Endothelial cell of umbilical vein (primary cell): ENCODE measurements around the gene DOP1B. TPM values are rescaled to one million over a fixed set of nuclear protein-coding genes. Genes with fewer than 3 reads are reported as not detected.

Experiments
- BruUV-seq: library from RNA; stranded (reverse); fragments of 400-500 nt; replicated peaks from 2 replicates; lab custom pipeline; 2021; lab: Mats Ljungman, UMichigan
- CTCF ChIA-PET: fragments of 300-600, 350-600 bp; sonication (Branson Sonifier 250); formaldehyde crosslinking; loops from one replicate; lab custom pipeline; 2021; ENCODE audit warnings: antibody characterized with exemption, inconsistent platforms; lab: Charles Lee
- POLR2A ChIA-PET: fragments of 300-600, 350-600 bp; sonication (Branson Sonifier 250); formaldehyde crosslinking; loops from one replicate; lab custom pipeline; 2021; ENCODE audit warnings: antibody characterized with exemption, inconsistent platforms; lab: Charles Lee
- DNase-seq: peaks from one replicate; pipeline ENCODE4 v3.0.0-alpha.2; 2011; ENCODE audit warnings: low read depth, low spot score
- FAIRE-seq: peaks from 2 replicates; lab custom pipeline; 2011; peaks lifted over from hg19 to GRCh38; lab: Jason Lieb, UNC
- H2AFZ ChIP-seq: 2 replicates; pipeline ENCODE4 v1.6.0; 2012; ENCODE audit warnings: low read depth, low read length, control low read depth, inconsistent platforms
- H3K27ac ChIP-seq: 2 replicates; pipeline ENCODE4 v1.5.1; 2011; ENCODE audit warnings: low read depth, mild to moderate bottlenecking, control low read depth, low read length, moderate library complexity; ENCODE audit not compliant: insufficient read depth
- H3K27me3 ChIP-seq, 2 experiments: 2 replicates each; pipeline versions ENCODE4 v1.6.0 to v1.6.1; 2011; ENCODE audit warnings: low read length in 2 of 2, mixed read lengths in 1 of 2; ENCODE audit not compliant: control insufficient read depth in 2 of 2, insufficient read depth in 2 of 2
- H3K36me3 ChIP-seq, 2 experiments: 2 replicates in 1 of 2; 3 replicates in 1 of 2; pipeline ENCODE4 v1.5.1; 2011; ENCODE audit warnings: low read length in 2 of 2, mild to moderate bottlenecking in 1 of 2, moderate library complexity in 1 of 2; ENCODE audit not compliant: control insufficient read depth in 2 of 2, insufficient read depth in 2 of 2; ENCODE audit errors: extremely low read depth in 1 of 2
- H3K4me1 ChIP-seq: 3 replicates; pipeline ENCODE4 v1.5.1; 2011; ENCODE audit warnings: mild to moderate bottlenecking, low read length; ENCODE audit not compliant: control insufficient read depth, insufficient read depth; ENCODE audit errors: extremely low read depth
- H3K4me2 ChIP-seq: 2 replicates; pipeline ENCODE4 v1.6.1; 2011; ENCODE audit warnings: low read length, control low read depth, mixed read lengths; ENCODE audit not compliant: insufficient read depth
- H3K4me3 ChIP-seq, 3 experiments: fragments of 200-600 bp in 1 of 3; sonication (generic), shearing (Covaris generic) in 1 of 3; replicated peaks in 1 of 3; 2 replicates each; pipeline ENCODE4 v1.5.1; 2011 to 2016; ENCODE audit warnings: control low read depth in 3 of 3, low read length in 3 of 3, mild to moderate bottlenecking in 2 of 3, inconsistent platforms in 1 of 3, low read depth in 1 of 3, moderate library complexity in 1 of 3; ENCODE audit not compliant: insufficient read depth in 1 of 3
- H3K79me2 ChIP-seq: 2 replicates; pipeline ENCODE4 v1.6.0; 2012; ENCODE audit warnings: low read length, inconsistent platforms; ENCODE audit not compliant: control insufficient read depth, insufficient read depth
- H3K9ac ChIP-seq: replicated peaks from 2 replicates; pipeline ENCODE3; 2011; ENCODE audit warnings: low read length, control low read depth; ENCODE audit not compliant: insufficient read depth; ENCODE audit errors: extremely low read depth
- H3K9me1 ChIP-seq: replicated peaks from 3 replicates; pipeline ENCODE4 v1.6.0; 2011; ENCODE audit warnings: mild to moderate bottlenecking, low read length; ENCODE audit not compliant: control insufficient read depth, insufficient read depth; ENCODE audit errors: extremely low read depth
- H3K9me3 ChIP-seq: replicated peaks from 2 replicates; pipeline ENCODE4 v1.5.1; 2012; ENCODE audit warnings: low read length, inconsistent platforms; ENCODE audit not compliant: control insufficient read depth, insufficient read depth
- H4K20me1 ChIP-seq: replicated peaks from 2 replicates; pipeline ENCODE3; 2011; ENCODE audit warnings: mild to moderate bottlenecking, low read length; ENCODE audit not compliant: control insufficient read depth, insufficient read depth; ENCODE audit errors: extremely low read depth
- EZH2 ChIP-seq: IDR thresholded peaks from 2 replicates; pipeline ENCODE4 v1.6.1; 2012; ENCODE audit warnings: borderline replicate concordance, low read depth, mild to moderate bottlenecking, moderate library complexity, low read length, inconsistent platforms; ENCODE audit not compliant: severe bottlenecking
- FOS ChIP-seq: IDR thresholded peaks from 2 replicates; pipeline ENCODE4 v1.6.1; 2011; ENCODE audit warnings: mild to moderate bottlenecking, low read length, moderate library complexity, borderline replicate concordance; ENCODE audit not compliant: insufficient read depth
- GATA2 ChIP-seq: IDR thresholded peaks from 2 replicates; pipeline ENCODE4 v1.7.0; 2011; ENCODE audit warnings: low read depth, mild to moderate bottlenecking, moderate library complexity, mixed read lengths, low read length; ENCODE audit not compliant: insufficient read length, insufficient read depth
- JUN ChIP-seq: IDR thresholded peaks from 2 replicates; pipeline ENCODE4 v1.6.1; 2011; ENCODE audit warnings: borderline replicate concordance, low read depth; ENCODE audit not compliant: insufficient read length, insufficient read depth
- MYC ChIP-seq: IDR thresholded peaks from one replicate; pipeline ENCODE4 v1.6.1; 2011; ENCODE audit warnings: mild to moderate bottlenecking, low read depth, low read length
- POLR2A ChIP-seq: IDR thresholded peaks from 2 replicates; pipeline ENCODE4 v1.6.1; 2012; ENCODE audit warnings: low read depth, mild to moderate bottlenecking, control low read depth, low read length
- POLR2AphosphoS5 ChIP-seq: IDR thresholded peaks from 2 replicates; pipeline ENCODE4 v1.6.1; 2012; ENCODE audit warnings: low read depth, mild to moderate bottlenecking, control low read depth, low read length, moderate library complexity; ENCODE audit not compliant: insufficient read depth
- dilution Hi-C: fragments of 300-500 bp; cut with MboI; formaldehyde crosslinking; loops from one replicate; pipeline ENCODE4 v1.15.0; 2019; ENCODE audit warnings: low sequenced_read_pairs; ENCODE audit not compliant: extremely low pct_ligation_motif_present
- intact Hi-C: fragments of 100-400 bp; cut with micrococcal nuclease; formaldehyde crosslinking; loops from one replicate; pipeline ENCODE4 v1.10.0; 2022
- polyA plus RNA-seq, 4 experiments: library from polyadenylated mRNA; depleted of rRNA in 3 of 4; stranded (reverse) in 3 of 4; unstranded in 1 of 4; fragments of >200 nt; gene quantifications; 2 replicates each; pipeline versions ENCODE4 v1.2.1 to v1.2.3, GENCODE V29; 2011 to 2012; ENCODE audit warnings: missing spikeins in 1 of 4
- total RNA-seq: library from RNA; stranded (reverse); gene quantifications from 2 replicates; pipeline ENCODE4 v1.2.3, GENCODE V29; 2021
- TF ChIP-seq, protein P1 (sequence below), 2 donors: IDR thresholded peaks; 1 replicate in 1 of 2; 2 replicates in 1 of 2; pipeline ENCODE4 v1.5.1; 2011; ENCODE audit warnings: low read length in 2 of 2, mild to moderate bottlenecking in 2 of 2, moderate library complexity in 2 of 2, control low read depth in 1 of 2, inconsistent platforms in 1 of 2, low read depth in 1 of 2; ENCODE audit not compliant: insufficient read depth in 1 of 2; ENCODE audit errors: extremely low read depth in 1 of 2
- TF ChIP-seq, protein P2 (sequence below): IDR thresholded peaks from 2 replicates; pipeline ENCODE4 v1.6.1; 2011; ENCODE audit not compliant: insufficient read depth, insufficient read length

The DOP1B gene
- total and polyA plus RNA-seq, 2 donors (not counting 3 experiments of a cell fraction or from before 2014, with no cell fraction given): 3.7 to 9.9 TPM

DNA sequence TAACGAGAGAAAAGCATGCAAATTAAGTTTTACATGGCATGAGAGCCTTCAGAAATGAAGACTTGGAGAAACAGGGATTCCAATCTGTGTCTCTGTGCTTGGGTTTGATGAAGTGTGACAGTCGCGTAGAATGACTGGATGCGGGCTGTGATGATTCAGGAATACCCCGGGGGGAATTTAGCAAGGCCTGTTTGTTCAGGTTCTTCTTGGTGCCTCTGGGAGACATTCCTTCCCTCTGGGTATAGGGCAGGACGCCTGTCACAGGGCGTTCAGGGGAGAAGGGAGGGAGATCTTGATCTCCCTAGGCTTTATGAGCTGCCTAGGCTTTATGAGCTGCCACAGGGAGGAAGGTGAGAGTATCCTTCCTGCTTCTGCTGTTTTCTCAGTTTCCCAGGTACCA, 36.6 kb downstream of the DOP1B start:
- H3K4me3 ChIP-seq: no peak overlapping the region
- H2AFZ ChIP-seq: no peak overlapping the region
- ChIA-PET POLR2A (no interaction called here), CTCF (no interaction called here)
- no peak overlapping the region for H3K4me2 ChIP-seq
- no peaks in the 10 kb centered on the region for H3K79me2 ChIP-seq
- no peaks in the 10 kb centered on the region for H3K4me1 ChIP-seq
- DNase-seq: no peak
- no peaks in the 10 kb centered on the region for H3K9me1 ChIP-seq
- FAIRE-seq: no peak
- no TSS peak for BruUV-seq
- no peaks in the 10 kb centered on the region for H3K9me3 ChIP-seq
- H3K27me3 ChIP-seq: no peaks in the 10 kb centered on the region
- H3K27ac ChIP-seq: no peak overlapping the region
- intact Hi-C loops: no loop called here
- dilution Hi-C loops: no loop called here
- TF ChIP-seq POLR2AphosphoS5 (no peak), GATA2 (no peak), MYC (no peak), EZH2 (no peak), FOS (no peak), JUN (no peak), POLR2A (no peak)
- TF ChIP-seq, protein P1, sequence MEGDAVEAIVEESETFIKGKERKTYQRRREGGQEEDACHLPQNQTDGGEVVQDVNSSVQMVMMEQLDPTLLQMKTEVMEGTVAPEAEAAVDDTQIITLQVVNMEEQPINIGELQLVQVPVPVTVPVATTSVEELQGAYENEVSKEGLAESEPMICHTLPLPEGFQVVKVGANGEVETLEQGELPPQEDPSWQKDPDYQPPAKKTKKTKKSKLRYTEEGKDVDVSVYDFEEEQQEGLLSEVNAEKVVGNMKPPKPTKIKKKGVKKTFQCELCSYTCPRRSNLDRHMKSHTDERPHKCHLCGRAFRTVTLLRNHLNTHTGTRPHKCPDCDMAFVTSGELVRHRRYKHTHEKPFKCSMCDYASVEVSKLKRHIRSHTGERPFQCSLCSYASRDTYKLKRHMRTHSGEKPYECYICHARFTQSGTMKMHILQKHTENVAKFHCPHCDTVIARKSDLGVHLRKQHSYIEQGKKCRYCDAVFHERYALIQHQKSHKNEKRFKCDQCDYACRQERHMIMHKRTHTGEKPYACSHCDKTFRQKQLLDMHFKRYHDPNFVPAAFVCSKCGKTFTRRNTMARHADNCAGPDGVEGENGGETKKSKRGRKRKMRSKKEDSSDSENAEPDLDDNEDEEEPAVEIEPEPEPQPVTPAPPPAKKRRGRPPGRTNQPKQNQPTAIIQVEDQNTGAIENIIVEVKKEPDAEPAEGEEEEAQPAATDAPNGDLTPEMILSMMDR (IDR thresholded peaks at IDR 0.05; ENCODE audit: extremely low read depth in 1 of 2, insufficient read depth in 1 of 2, low read depth in 1 of 2, low read length in 2 of 2): no peak
- TF ChIP-seq, protein P2, sequence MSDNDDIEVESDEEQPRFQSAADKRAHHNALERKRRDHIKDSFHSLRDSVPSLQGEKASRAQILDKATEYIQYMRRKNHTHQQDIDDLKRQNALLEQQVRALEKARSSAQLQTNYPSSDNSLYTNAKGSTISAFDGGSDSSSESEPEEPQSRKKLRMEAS: no peak
- H3K9ac ChIP-seq: no peak overlapping the region
- no peaks in the 10 kb centered on the region for H4K20me1 ChIP-seq
- no peaks in the 10 kb centered on the region for H3K36me3 ChIP-seq
